ENCODE results near the gene B3GAT1. TPM values are rescaled to one million over a fixed set of nuclear protein-coding genes. Genes with fewer than 3 reads are reported as not detected.

Gene B3GAT1
- total RNA-seq, 4 donors from 2014 or later: 0.14 to 0.16 TPM; not detected in 2

GRCh38 chr11:134433251-134433650, 21.2 kb upstream of the B3GAT1 start:
- Histone ChIP-seq H3K36me3 (no peaks in the 10 kb centered on the region), H3K9me3 (no peaks in the 10 kb centered on the region), H3K4me1 (no peaks in the 10 kb centered on the region), H3K27me3 (peaks cover 19% of the 10 kb centered on the region), H3K27ac (no peak overlapping the region), H3K4me3 (no peak overlapping the region)
- TF ChIP-seq, protein P1, sequence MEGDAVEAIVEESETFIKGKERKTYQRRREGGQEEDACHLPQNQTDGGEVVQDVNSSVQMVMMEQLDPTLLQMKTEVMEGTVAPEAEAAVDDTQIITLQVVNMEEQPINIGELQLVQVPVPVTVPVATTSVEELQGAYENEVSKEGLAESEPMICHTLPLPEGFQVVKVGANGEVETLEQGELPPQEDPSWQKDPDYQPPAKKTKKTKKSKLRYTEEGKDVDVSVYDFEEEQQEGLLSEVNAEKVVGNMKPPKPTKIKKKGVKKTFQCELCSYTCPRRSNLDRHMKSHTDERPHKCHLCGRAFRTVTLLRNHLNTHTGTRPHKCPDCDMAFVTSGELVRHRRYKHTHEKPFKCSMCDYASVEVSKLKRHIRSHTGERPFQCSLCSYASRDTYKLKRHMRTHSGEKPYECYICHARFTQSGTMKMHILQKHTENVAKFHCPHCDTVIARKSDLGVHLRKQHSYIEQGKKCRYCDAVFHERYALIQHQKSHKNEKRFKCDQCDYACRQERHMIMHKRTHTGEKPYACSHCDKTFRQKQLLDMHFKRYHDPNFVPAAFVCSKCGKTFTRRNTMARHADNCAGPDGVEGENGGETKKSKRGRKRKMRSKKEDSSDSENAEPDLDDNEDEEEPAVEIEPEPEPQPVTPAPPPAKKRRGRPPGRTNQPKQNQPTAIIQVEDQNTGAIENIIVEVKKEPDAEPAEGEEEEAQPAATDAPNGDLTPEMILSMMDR (IDR thresholded peaks at IDR 0.05): no peak
- TF ChIP-seq POLR2A (IDR thresholded peaks at IDR 0.05) (no peak), EP300 (IDR thresholded peaks at IDR 0.05; ENCODE audit: low read depth) (no peak), POLR2AphosphoS5 (IDR thresholded peaks at IDR 0.05) (no peak)
- 37 to 54% methylated on average over 2 to 3 of the region's 3 CpGs for WGBS, 2 donors (ENCODE audit: low coverage in 1 of 2)
- DNase-seq: no peak
- intact Hi-C loops (cut with DNase I; ENCODE audit: low total_unique reads) (no loop called here), in situ Hi-C loops (cut with MboI; ENCODE audit: low pct_ligation_motif_present in 1 of 4, low pct_unique_long_range_greater_than_20kb in 1 of 4, low sequenced_read_pairs in 3 of 4) (no loop called here)

GRCh38 chr11:134432776-134433175, 20.7 kb upstream of the B3GAT1 start:
- H3K27ac ChIP-seq: no peak overlapping the region
- H3K4me3 ChIP-seq: no peak overlapping the region
- no peaks in the 10 kb centered on the region for H3K36me3 ChIP-seq
- TF ChIP-seq POLR2AphosphoS5 (IDR thresholded peaks at IDR 0.05) (no peak), EP300 (IDR thresholded peaks at IDR 0.05; ENCODE audit: low read depth) (no peak), POLR2A (IDR thresholded peaks at IDR 0.05) (no peak)
- TF ChIP-seq, protein P1 (IDR thresholded peaks at IDR 0.05): no peak
- 0 to 13% methylated on average over 1 to 2 of the region's 2 CpGs for WGBS, 2 donors (ENCODE audit: low coverage in 1 of 2)
- intact Hi-C loops (cut with DNase I; ENCODE audit: low total_unique reads) (no loop called here), in situ Hi-C loops (cut with MboI; ENCODE audit: low pct_ligation_motif_present in 1 of 4, low pct_unique_long_range_greater_than_20kb in 1 of 4, low sequenced_read_pairs in 3 of 4) (no loop called here)
- H3K27me3 ChIP-seq: peaks cover 19% of the 10 kb centered on the region
- no peaks in the 10 kb centered on the region for H3K4me1 ChIP-seq
- DNase-seq: no peak
- H3K9me3 ChIP-seq: no peaks in the 10 kb centered on the region

GRCh38 chr11:134429106-134429505, 17.1 kb upstream of the B3GAT1 start:
- intact Hi-C loops (cut with DNase I; ENCODE audit: low total_unique reads): loop anchor here (5.0 kb wide), 1 partner anchor 422 kb away; no protein-coding TSS in a partner anchor
- no peak for DNase-seq
- TF ChIP-seq EP300 (IDR thresholded peaks at IDR 0.05; ENCODE audit: low read depth): no peak
- TF ChIP-seq POLR2A (IDR thresholded peaks at IDR 0.05): no peak
- TF ChIP-seq, protein P1 (IDR thresholded peaks at IDR 0.05): no peak
- no peak for TF ChIP-seq POLR2AphosphoS5 (IDR thresholded peaks at IDR 0.05)
- Histone ChIP-seq H3K36me3 (no peaks in the 10 kb centered on the region), H3K27ac (no peak overlapping the region), H3K4me1 (no peaks in the 10 kb centered on the region), H3K27me3 (peaks cover 17% of the 10 kb centered on the region), H3K4me3 (no peak overlapping the region), H3K9me3 (no peaks in the 10 kb centered on the region)
- in situ Hi-C loops (cut with MboI; ENCODE audit: low pct_ligation_motif_present in 1 of 4, low pct_unique_long_range_greater_than_20kb in 1 of 4, low sequenced_read_pairs in 3 of 4): no loop called here
- 58 to 73% methylated on average over 2 to 10 of the region's 10 CpGs for WGBS, 2 donors (ENCODE audit: low coverage in 1 of 2)

- TF ChIP-seq, protein P1 (IDR thresholded peaks at IDR 0.05): no peak
- TF ChIP-seq POLR2AphosphoS5 (IDR thresholded peaks at IDR 0.05) (no peak), POLR2A (IDR thresholded peaks at IDR 0.05) (no peak), EP300 (IDR thresholded peaks at IDR 0.05; ENCODE audit: low read depth) (no peak)
- in situ Hi-C loops (cut with MboI; ENCODE audit: low pct_ligation_motif_present in 1 of 4, low pct_unique_long_range_greater_than_20kb in 1 of 4, low sequenced_read_pairs in 3 of 4) (no loop called here), intact Hi-C loops (cut with DNase I; ENCODE audit: low total_unique reads) (loop anchor here (5.0 kb wide), 1 partner anchor 419 kb away; no protein-coding TSS in a partner anchor)
- Histone ChIP-seq H3K27me3 (peaks cover 6% of the 10 kb centered on the region), H3K36me3 (no peaks in the 10 kb centered on the region), H3K4me1 (no peaks in the 10 kb centered on the region), H3K4me3 (no peak overlapping the region), H3K27ac (no peak overlapping the region), H3K9me3 (no peaks in the 10 kb centered on the region)
- DNase-seq: no peak
- WGBS, 2 donors (ENCODE audit: low coverage in 1 of 2): 58 to 72% methylated on average over 2 to 16 of the region's 16 CpGs
These were observed 13.9 kb upstream of the B3GAT1 start for GRCh38 chr11:134425816-134426536.

All from transverse colon (tissue), 4 donors.